ENCODE measurements around the gene SLC16A5. TPM values are rescaled to one million over a fixed set of nuclear protein-coding genes. Genes with fewer than 3 reads are reported as not detected.

Gene SLC16A5
- total RNA-seq, 1 experiment from 2014 or later: 1.2 TPM

DNA sequence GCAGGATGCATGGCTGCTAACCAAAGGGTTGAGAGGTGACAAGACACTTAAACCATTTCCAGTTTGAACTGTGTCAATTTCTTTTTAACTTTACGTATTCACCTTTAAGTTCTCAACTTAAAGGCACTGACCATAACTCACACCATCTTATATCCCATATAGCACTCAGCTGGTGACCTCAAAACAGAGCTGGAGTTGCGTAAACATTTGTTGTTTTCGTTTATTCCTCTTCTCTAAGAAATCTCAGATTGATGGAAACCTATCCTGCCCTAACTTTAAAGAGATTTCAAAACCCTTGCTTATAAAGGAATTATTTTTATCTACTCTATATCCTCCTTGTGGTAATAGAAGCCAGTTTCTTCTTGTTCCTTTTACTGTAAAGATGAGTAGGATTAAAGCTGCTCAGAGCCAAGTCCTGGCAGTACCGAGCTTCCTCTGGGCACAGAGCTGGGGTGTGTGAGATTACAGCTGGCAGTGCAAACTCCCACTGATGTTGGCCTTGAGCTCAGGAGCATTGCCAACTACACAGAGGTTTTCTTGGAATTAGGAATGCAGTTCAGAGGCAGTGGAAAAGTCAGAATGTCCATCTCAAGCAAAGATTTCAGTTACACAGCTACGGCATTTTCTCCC, 39.4 kb upstream of the SLC16A5 start:
- DNase-seq (peak; percentile 23), ATAC-seq (0 out of 2 replicates have a peak, but pooled peaks have one; percentile 5)
- no peak overlapping the region for H3K27ac ChIP-seq (ENCODE audit: low read length)
- no peaks in the 10 kb centered on the region for H3K27me3 ChIP-seq (ENCODE audit: low read length)
- ChIA-PET POLR2A (ENCODE audit: unreplicated experiment) (interaction anchor here (0.6 to 1.0 kb wide), 4 partner anchors 13 to 529 kb away, joined by 3 to 30 read pairs (median 4); no protein-coding TSS in a partner anchor), CTCF (interaction anchor here (0.6 to 1.3 kb wide), 6 partner anchors 8 to 87 kb away, joined by 3 to 6 read pairs (median 3); no protein-coding TSS in a partner anchor)
- no peaks in the 10 kb centered on the region for H3K9me2 ChIP-seq (replicated peaks; ENCODE audit: low read length)
- H3K9ac ChIP-seq (ENCODE audit: low read length): peak overlapping the region; percentile 81
- H4K20me1 ChIP-seq (ENCODE audit: low read length): no peaks in the 10 kb centered on the region
- no peaks in the 10 kb centered on the region for H3K9me3 ChIP-seq (ENCODE audit: low read length)
- TF ChIP-seq EZH2phosphoT487 (IDR thresholded peaks at IDR 0.05; ENCODE audit: borderline replicate concordance, low read length): no peak
- TF ChIP-seq, protein P1, sequence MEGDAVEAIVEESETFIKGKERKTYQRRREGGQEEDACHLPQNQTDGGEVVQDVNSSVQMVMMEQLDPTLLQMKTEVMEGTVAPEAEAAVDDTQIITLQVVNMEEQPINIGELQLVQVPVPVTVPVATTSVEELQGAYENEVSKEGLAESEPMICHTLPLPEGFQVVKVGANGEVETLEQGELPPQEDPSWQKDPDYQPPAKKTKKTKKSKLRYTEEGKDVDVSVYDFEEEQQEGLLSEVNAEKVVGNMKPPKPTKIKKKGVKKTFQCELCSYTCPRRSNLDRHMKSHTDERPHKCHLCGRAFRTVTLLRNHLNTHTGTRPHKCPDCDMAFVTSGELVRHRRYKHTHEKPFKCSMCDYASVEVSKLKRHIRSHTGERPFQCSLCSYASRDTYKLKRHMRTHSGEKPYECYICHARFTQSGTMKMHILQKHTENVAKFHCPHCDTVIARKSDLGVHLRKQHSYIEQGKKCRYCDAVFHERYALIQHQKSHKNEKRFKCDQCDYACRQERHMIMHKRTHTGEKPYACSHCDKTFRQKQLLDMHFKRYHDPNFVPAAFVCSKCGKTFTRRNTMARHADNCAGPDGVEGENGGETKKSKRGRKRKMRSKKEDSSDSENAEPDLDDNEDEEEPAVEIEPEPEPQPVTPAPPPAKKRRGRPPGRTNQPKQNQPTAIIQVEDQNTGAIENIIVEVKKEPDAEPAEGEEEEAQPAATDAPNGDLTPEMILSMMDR (conservative IDR thresholded peaks at IDR 0.05; ENCODE audit: low read depth, low read length): no peak
- TF ChIP-seq EZH2 (IDR thresholded peaks at IDR 0.05; ENCODE audit: low read length, unreplicated experiment): no peak
- intact Hi-C loops (cut with micrococcal nuclease): no loop called here
- peaks cover 50% of the 10 kb centered on the region for H3K79me2 ChIP-seq (ENCODE audit: low read length)
- H3K4me1 ChIP-seq (ENCODE audit: insufficient read depth, low read length): peaks cover 13% of the 10 kb centered on the region
- H3F3A ChIP-seq (ENCODE audit: low read length, unreplicated experiment): no peaks in the 10 kb centered on the region
- H3K36me3 ChIP-seq (ENCODE audit: low read depth, low read length): peaks cover 19% of the 10 kb centered on the region; the same call in 1 of the 2 replicates
- BruUV-seq (replicated peaks): no TSS peak
- H3K4me2 ChIP-seq (ENCODE audit: low read length): peak overlapping the region; percentile 95
- peak overlapping the region; percentile 99 for H3K4me3 ChIP-seq (ENCODE audit: low read length)
- no peak overlapping the region for H2AFZ ChIP-seq (ENCODE audit: low read length)

DNA sequence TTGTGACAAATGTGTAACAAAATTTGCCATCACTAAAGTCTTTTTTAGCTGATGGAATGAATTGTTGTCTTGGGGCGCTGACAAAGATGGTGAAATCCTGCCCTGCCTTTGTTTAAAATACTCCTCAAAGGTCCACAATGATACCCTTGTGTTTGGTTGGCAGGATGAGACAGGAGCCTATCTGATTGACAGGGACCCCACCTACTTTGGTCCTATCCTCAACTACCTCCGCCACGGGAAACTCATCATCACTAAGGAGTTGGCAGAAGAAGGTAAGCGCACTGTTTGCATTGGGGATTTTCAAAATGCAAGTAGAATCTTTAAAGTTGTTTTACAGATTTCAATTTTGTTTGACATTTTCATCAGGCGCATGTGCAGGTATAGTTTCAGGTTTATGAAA, 38.7 kb upstream of the SLC16A5 start:
- Histone ChIP-seq H3K9ac (ENCODE audit: low read length) (no peak overlapping the region), H3K27me3 (ENCODE audit: low read length) (no peaks in the 10 kb centered on the region), H3K27ac (ENCODE audit: low read length) (no peak overlapping the region), H3F3A (ENCODE audit: low read length, unreplicated experiment) (no peaks in the 10 kb centered on the region), H3K4me1 (ENCODE audit: insufficient read depth, low read length) (peaks cover 13% of the 10 kb centered on the region), H2AFZ (ENCODE audit: low read length) (no peak overlapping the region), H3K36me3 (ENCODE audit: low read depth, low read length) (peaks cover 23% of the 10 kb centered on the region; the same call in 1 of the 2 replicates), H3K79me2 (ENCODE audit: low read length) (peaks cover 46% of the 10 kb centered on the region), H3K4me3 (ENCODE audit: low read length) (peak overlapping the region; percentile 99), H3K9me2 (replicated peaks; ENCODE audit: low read length) (no peaks in the 10 kb centered on the region), H3K4me2 (ENCODE audit: low read length) (peak overlapping the region; percentile 95), H3K9me3 (ENCODE audit: low read length) (no peaks in the 10 kb centered on the region), H4K20me1 (ENCODE audit: low read length) (no peaks in the 10 kb centered on the region)
- no TSS peak for BruUV-seq (replicated peaks)
- POLR2A ChIA-PET (ENCODE audit: unreplicated experiment): interaction anchor here (0.6 to 1.0 kb wide), 2 partner anchors 12 to 19 kb away, joined by 3 to 30 read pairs; no protein-coding TSS in a partner anchor
- no peak for DNase-seq
- no peak for ATAC-seq
- no peak for TF ChIP-seq EZH2phosphoT487 (IDR thresholded peaks at IDR 0.05; ENCODE audit: borderline replicate concordance, low read length)
- no peak for TF ChIP-seq EZH2 (IDR thresholded peaks at IDR 0.05; ENCODE audit: low read length, unreplicated experiment)
- TF ChIP-seq, protein P1 (conservative IDR thresholded peaks at IDR 0.05; ENCODE audit: low read depth, low read length): no peak
- intact Hi-C loops (cut with micrococcal nuclease): no loop called here
- CTCF ChIA-PET: interaction anchor here (0.6 to 1.3 kb wide), 6 partner anchors 7 to 87 kb away, joined by 3 to 6 read pairs (median 3); no protein-coding TSS in a partner anchor

DNA sequence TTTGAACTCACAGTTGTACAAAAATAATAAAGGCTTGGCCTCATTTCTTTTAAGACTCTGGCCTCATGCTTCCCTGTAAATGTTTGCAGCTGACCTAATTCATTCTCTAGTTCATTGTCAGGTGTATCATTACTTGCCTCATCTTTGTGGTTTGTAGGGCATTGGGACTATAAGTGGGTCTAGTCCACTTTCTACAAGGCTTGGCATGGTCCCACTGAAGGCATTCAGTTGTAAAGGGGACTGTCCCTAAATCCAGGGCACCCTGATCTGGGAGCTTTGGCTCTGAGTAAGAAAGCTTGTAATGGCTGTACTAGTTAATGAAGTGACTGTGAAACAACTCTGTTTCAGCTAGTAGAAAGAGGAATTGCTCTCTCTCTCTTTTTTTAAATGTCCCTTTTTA, 38.0 kb upstream of the SLC16A5 start:
- H3K4me1 ChIP-seq (ENCODE audit: insufficient read depth, low read length): peaks cover 13% of the 10 kb centered on the region
- TF ChIP-seq EZH2 (IDR thresholded peaks at IDR 0.05; ENCODE audit: low read length, unreplicated experiment) (no peak), EZH2phosphoT487 (IDR thresholded peaks at IDR 0.05; ENCODE audit: borderline replicate concordance, low read length) (no peak)
- TF ChIP-seq, protein P1 (conservative IDR thresholded peaks at IDR 0.05; ENCODE audit: low read depth, low read length): no peak
- ATAC-seq (no peak), DNase-seq (no peak)
- H3K4me2 ChIP-seq (ENCODE audit: low read length): no peak overlapping the region
- BruUV-seq (replicated peaks): no TSS peak
- H3K36me3 ChIP-seq (ENCODE audit: low read depth, low read length): peaks cover 27% of the 10 kb centered on the region; the same call in 1 of the 2 replicates
- no peak overlapping the region for H3K9ac ChIP-seq (ENCODE audit: low read length)
- CTCF ChIA-PET: no interaction called here
- H2AFZ ChIP-seq (ENCODE audit: low read length): no peak overlapping the region
- no peaks in the 10 kb centered on the region for H3K9me3 ChIP-seq (ENCODE audit: low read length)
- H4K20me1 ChIP-seq (ENCODE audit: low read length): no peaks in the 10 kb centered on the region
- H3K27me3 ChIP-seq (ENCODE audit: low read length): no peaks in the 10 kb centered on the region
- intact Hi-C loops (cut with micrococcal nuclease): no loop called here
- no peaks in the 10 kb centered on the region for H3K9me2 ChIP-seq (replicated peaks; ENCODE audit: low read length)
- no peak overlapping the region for H3K27ac ChIP-seq (ENCODE audit: low read length)
- POLR2A ChIA-PET (ENCODE audit: unreplicated experiment): interaction anchor here (0.7 kb wide), 1 partner anchor 64 kb away, joined by 4 read pairs; no protein-coding TSS in a partner anchor
- H3F3A ChIP-seq (ENCODE audit: low read length, unreplicated experiment): no peaks in the 10 kb centered on the region
- H3K4me3 ChIP-seq (ENCODE audit: low read length): no peak overlapping the region
- H3K79me2 ChIP-seq (ENCODE audit: low read length): peaks cover 42% of the 10 kb centered on the region
